GM21390 (cell line): ENCODE data around the gene GLO1.

Experiments used
- ATAC-seq: cut with Tn5 transposase; IDR thresholded peaks from one replicate; pipeline ENCODE4 v1.9.1; 2021; ENCODE audit not compliant: unreplicated experiment

The GLO1 gene

GRCh38 chr6:38702558-38703397, at the start of gene GLO1:
TSS of gene GLO1 (minus strand) at chr6:38703145. CDS start at chr6:38703054, 91 bp downstream.
- ATAC-seq, result peak; percentile 100

DNA sequence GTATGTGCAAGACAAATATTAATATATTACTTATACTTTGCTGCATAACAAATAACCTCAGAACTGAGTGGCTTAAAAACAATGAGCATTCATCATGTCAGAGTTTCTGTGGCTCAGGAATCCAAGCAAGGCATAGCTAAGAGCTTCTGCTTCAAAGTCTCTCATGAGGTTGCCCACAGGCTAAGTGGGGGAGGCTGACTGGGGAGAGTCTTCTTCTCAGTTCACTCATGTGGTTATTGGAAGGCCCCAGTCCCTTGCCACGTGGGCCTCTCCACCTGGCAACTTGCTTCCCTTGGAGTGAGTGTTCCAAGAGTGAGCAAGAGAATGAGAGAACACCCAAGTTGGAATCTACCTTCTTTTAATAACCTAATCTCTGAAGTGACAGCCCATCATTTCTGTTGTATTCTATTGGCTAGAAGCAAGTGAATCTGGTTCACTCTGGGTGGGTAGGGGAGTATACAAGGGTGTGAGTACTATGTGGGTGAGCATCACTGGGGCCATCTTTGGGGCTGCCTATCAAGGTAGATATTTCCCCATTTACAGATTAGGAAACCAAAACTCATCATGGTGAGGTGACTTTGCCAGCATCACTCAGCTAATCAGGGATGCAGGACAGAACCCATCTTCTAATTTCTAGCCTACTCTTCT, 48.1 kb upstream of the GLO1 start:
- no peak for ATAC-seq

DNA sequence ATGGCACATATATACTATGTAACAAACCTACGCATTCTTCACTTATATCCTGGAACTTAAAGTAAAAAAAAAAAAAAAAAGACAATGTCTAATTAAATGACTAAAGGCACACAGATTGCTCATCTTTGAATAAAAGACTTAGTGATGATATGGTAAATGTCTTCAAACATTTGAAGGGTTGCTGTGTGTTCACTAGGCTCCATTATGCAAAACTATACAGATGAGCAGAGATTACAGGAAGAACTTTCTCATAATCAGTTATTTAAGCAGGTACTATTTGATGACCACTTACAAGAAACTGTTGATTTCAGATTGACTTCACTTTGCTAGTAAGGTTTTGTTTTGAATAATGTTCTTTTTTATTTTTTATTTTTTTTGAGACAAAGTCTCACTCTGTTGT, 46.5 kb upstream of the GLO1 start:
- ATAC-seq, result no peak

GRCh38 chr6:38739532-38739931, 36.6 kb upstream of the GLO1 start:
- no peak for ATAC-seq

DNA sequence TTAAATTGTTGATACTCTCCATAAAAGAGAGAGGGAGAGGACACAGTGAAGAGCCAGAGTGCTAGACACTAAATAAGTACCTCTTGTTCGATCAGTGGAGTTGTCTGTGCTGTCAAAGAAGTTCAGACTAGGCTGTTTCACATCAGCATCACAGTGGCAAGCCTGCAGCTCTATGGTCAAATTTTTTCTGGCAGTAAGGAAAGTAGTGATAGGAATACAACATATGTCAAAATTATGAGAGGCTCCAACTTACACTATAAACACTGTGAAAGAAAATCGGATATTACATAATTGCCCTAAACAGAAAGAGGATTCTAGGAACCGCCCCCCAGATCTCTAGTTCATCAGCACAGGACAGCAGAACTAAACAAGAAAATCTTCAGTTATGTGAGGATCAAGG, 35.3 kb upstream of the GLO1 start:
- no peak for ATAC-seq

GRCh38 chr6:38736951-38737350, 34.0 kb upstream of the GLO1 start:
- ATAC-seq, result no peak

GRCh38 chr6:38730140-38730862, 27.4 kb upstream of the GLO1 start:
- ATAC-seq, result no peak

- ATAC-seq, result no peak
These were observed 25.3 kb upstream of the GLO1 start for GRCh38 chr6:38728203-38728602.

DNA sequence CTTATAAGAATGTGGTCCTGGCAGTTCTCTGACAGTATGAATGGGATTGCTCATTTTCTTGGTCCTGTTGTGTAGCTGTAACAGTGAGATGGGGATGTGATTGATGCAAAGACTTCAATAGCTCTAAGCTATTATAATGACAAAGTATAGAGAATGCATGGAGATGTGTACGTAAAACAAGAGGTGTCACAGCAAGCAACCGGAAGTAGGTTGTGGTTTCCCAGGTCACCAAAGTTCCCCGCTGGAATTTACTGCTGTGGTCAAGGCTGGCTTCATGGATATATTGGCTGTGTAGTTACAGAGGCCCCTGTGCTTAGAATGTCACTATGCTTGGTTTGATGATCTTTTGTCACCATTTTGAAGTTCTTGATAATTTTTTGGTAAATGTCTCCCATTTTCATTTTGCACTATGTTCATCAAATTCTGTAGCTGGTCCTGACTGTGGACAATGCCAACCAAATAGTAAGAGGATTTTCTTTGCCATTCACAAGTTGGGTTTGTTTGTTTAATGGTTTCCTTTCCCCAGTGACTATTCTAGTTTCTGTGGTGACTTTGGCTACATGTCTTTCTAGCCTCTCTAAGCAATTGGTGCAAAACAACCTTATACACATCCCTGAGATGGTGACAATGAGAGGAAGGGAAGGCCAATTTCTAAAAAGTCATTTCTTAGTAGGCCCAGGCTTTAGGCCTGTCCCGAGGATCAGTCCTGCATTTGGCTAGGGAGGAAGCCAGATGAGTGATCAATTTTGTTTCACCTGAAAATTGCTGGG, 22.7 kb upstream of the GLO1 start:
- ATAC-seq, result peak; percentile 53

DNA sequence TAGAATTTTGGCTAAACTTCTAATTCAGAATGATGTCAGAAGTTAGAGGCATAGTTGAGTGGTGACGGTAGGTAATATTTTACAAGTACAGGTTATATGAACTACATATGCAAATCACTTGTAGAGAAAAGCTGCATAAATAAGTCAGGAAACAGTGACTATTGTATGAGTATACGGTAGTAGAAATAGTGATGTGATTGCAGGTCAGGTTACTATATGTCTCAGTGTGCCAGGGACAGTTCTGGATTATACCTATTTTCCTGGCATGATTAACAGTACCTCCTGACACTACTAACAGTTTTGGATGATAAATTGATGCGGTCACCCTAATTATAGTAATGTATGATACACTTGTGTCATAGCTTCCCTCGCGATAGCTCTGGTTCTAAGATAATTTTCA, 21.4 kb upstream of the GLO1 start:
- no peak for ATAC-seq

DNA sequence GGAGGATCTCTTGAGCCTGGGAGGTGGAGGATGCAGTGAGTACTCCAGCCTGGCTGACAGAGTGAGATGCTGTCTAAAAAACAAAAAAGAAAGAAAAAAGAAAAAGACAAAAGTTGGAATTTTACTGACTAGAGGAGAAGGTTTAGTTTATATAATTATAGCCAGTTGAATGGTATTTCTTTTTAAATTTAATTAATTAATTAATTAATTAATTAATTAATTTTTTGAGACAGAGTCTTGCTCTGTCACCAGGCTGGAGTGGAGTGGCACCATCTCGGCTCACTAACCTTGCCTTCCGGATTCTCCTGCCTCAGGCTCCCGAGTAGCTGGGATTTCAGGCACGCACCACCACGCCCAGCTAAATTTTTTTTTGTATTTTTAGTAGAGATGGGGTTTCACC, 20.8 kb upstream of the GLO1 start:
- ATAC-seq, result no peak

GRCh38 chr6:38722727-38723334, 19.9 kb upstream of the GLO1 start:
- no peak for ATAC-seq

- no peak for ATAC-seq
These were observed 19.1 kb upstream of the GLO1 start for GRCh38 chr6:38722038-38722437.

DNA sequence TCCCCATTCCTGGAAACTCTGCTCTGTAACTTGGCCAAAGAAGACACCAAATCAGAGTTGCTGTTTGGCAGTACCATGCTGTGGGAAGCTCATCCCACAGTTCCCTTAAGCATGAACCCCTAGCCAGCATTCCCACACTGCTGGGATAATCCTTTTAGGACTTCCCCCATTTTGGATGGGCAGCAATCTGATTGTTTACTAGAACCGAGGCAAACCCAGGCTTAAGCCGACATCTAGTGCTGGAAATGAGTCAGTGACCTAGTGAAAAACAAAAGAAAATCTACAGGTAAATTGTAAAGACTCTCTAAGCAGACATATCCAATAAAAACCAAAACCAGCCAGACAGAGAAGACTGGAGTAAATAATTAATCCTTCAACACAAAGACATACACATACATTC, 17.4 kb upstream of the GLO1 start:
- ATAC-seq, result no peak

DNA sequence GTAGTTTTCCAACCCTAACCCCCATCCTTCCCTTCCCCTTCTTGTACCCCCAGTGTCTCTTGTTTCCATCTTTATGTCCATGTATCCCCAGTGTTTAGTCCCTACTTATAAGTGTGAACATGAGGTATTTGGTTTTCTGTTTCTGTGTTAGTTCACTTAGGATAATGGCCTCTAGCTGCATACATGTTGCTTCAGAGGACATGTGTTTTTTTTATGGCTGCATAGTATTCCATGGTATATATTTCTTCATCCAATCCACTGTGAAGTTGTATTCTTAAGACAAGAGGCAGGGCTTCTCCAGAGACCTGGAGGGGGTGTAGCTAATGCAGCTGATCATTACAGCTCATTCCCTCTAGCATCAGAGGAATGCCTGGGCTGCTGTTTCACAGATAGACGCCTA, 16.4 kb upstream of the GLO1 start:
- no peak for ATAC-seq

- ATAC-seq, result no peak
These were observed 13.9 kb upstream of the GLO1 start for GRCh38 chr6:38716825-38717224.

- ATAC-seq, result no peak
These were observed 12.2 kb upstream of the GLO1 start, which contains the start of gene DNAH8 for GRCh38 chr6:38715016-38715689. TSS of gene DNAH8 (plus strand) at chr6:38715311. CDS start at chr6:38722810, 7,499 bp downstream.

- no peak for ATAC-seq
These were observed 11.5 kb upstream of the GLO1 start for GRCh38 chr6:38714239-38715015.

DNA sequence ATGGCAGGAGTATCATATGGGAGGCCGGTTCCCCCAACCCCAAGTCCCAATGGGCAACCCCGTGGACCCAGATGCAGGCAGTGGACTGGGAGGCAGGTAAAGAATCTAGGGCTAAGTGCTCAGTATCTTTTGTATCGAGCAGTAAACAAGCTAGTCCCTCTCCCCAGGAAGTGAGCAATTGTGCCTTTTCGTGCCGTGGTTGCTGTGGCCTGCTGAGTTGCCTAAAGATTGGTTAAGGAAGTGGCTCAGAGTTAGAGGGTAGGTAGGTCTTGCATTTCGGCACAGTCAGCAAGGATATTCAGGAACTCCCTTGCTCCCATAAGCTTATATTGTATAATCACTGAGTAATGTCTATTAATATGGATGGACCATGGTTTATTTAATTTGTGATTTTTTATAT, 10.9 kb upstream of the GLO1 start:
- no peak for ATAC-seq
